BE2C (cell line): ENCODE data around the gene PRKAB1.

Source experiments
- DNase-seq: peaks from one replicate; pipeline ENCODE4 v3.0.0-alpha.2; 2020
- H3K27me3 ChIP-seq: fragments of 250-450 bp; sonication (Bioruptor Pico); 2 replicates; pipeline ENCODE4 v1.5.1; 2020; ENCODE audit warnings: mild to moderate bottlenecking
- H3K36me3 ChIP-seq: fragments of 250-450 bp; sonication (Bioruptor Pico); 2 replicates; pipeline ENCODE4 v1.5.1; 2020; ENCODE audit warnings: mild to moderate bottlenecking
- H3K4me1 ChIP-seq: fragments of 250-450 bp; sonication (Bioruptor Pico); 2 replicates; pipeline ENCODE4 v1.5.1; 2020
- H3K4me3 ChIP-seq: 2 replicates; pipeline ENCODE4 v1.5.1; 2011; ENCODE audit warnings: low read depth, low read length
- H3K9me3 ChIP-seq: fragments of 250-450 bp; sonication (Bioruptor Pico); 2 replicates; pipeline ENCODE4 v1.5.1; 2020
- CTCF ChIP-seq: IDR thresholded peaks from 2 replicates; pipeline ENCODE4 v1.5.1; 2012; ENCODE audit warnings: mild to moderate bottlenecking, low read depth, low read length

PRKAB1 gene

GRCh38 chr12:119725523-119725922, 57.6 kb downstream of the PRKAB1 start:
- Histone ChIP-seq H3K9me3 (no peaks in the 10 kb centered on the region), H3K36me3 (peaks cover 21% of the 10 kb centered on the region), H3K4me3 (no peak overlapping the region), H3K4me1 (no peaks in the 10 kb centered on the region), H3K27me3 (no peaks in the 10 kb centered on the region)
- TF ChIP-seq CTCF, result no peak
- DNase-seq, result no peak

DNA sequence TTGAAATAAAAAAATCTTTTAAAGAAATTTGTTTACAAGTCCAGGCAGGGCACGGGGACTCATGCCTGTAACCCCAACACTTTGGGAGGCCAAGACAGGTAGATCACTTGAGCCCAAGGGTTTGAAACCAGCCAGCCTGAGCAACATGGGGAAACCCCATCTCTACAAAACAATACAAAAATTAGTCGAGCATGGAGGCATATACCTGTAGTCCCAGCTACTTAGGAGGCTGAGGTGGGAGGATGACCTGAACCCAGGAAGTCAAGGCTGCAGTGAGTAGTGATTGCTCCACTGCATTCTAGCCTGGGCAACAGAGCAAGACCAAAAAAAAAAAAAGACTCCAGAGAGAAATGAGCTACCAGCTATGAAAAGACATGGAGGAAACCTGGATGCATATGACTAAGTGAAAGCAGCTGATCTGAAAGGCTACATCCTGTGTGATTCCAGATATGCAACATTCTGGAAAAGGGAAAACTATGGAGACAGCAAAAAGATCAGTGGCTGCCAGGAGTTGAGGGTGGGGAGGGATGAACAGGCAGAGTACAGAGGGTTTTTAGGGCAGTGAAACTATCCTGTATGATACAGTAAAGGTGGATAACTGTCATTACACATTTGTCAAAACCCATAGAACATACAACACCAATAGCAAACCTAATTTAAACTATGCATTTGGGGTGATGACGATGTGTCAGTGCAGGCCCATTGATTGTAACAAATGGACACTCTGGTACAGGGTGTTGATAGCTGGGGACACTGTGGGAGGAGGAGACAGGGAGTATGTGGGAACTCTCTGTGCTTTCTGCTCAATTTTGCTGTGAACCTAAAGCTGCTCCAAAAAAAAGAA, 59.9 kb downstream of the PRKAB1 start:
- Histone ChIP-seq H3K36me3 (peaks cover 30% of the 10 kb centered on the region), H3K27me3 (no peaks in the 10 kb centered on the region), H3K4me1 (no peaks in the 10 kb centered on the region), H3K9me3 (no peaks in the 10 kb centered on the region), H3K4me3 (no peak overlapping the region)
- TF ChIP-seq CTCF, result no peak
- DNase-seq, result no peak

- H3K4me1 ChIP-seq, result no peaks in the 10 kb centered on the region
- H3K27me3 ChIP-seq, result no peaks in the 10 kb centered on the region
- no peaks in the 10 kb centered on the region for H3K9me3 ChIP-seq
- DNase-seq, result no peak
- H3K4me3 ChIP-seq, result no peak overlapping the region
- peaks cover 30% of the 10 kb centered on the region for H3K36me3 ChIP-seq
- TF ChIP-seq CTCF, result no peak
Observed at GRCh38 chr12:119728444-119728745, 60.5 kb downstream of the PRKAB1 start.

DNA sequence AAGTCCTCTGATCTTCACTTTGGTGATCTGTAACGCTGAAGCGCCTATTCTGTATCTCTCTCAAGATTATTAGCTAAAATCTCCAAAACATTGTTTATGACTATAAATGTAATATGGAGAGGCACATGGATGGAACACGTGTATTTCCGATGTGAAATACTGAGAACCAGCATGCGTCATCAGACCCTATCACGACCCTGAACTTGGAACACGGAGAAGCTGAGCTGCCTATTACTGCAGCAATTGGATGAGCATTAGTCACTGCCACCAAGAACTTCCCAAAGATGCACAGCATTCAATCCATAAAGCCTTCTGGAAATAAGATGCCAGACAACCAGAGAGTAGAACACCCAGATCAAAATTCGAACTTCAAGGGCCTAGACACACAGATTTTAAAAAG, 61.9 kb downstream of the PRKAB1 start:
- H3K36me3 ChIP-seq, result peaks cover 45% of the 10 kb centered on the region
- H3K9me3 ChIP-seq, result no peaks in the 10 kb centered on the region
- no peak for TF ChIP-seq CTCF
- H3K4me1 ChIP-seq, result no peaks in the 10 kb centered on the region
- H3K4me3 ChIP-seq, result no peak overlapping the region
- no peak for DNase-seq
- no peaks in the 10 kb centered on the region for H3K27me3 ChIP-seq

DNA sequence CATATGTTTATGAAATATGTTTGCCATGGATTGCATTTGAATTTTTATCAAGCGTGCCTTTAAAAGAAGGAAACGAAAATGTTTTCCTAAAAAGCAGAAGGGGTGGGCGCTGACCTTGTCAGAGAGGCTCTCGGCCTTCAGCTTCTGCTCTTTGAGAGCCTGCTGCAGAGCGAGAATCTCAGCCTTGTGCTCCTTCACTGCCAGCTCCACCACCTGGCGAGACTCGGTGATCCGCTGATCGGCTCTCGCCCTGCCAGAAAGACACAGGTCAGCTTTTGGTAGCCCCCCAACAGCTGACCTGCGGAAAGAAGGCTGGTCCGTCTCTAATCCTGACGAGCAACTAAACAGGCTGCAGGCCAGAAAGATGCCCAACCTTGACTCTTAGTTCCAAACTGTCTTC, 62.4 kb downstream of the PRKAB1 start:
- H3K4me3 ChIP-seq, result no peak overlapping the region
- no peak for DNase-seq
- H3K36me3 ChIP-seq, result peaks cover 50% of the 10 kb centered on the region
- no peaks in the 10 kb centered on the region for H3K4me1 ChIP-seq
- TF ChIP-seq CTCF, result no peak
- H3K9me3 ChIP-seq, result no peaks in the 10 kb centered on the region
- H3K27me3 ChIP-seq, result no peaks in the 10 kb centered on the region
